GM18907 (cell line): ENCODE data around the gene OSCP1.

Source experiments
- ATAC-seq: cut with Tn5 transposase; IDR thresholded peaks from one replicate; pipeline ENCODE4 v1.9.1; 2021; ENCODE audit warnings: mild to moderate bottlenecking, moderate library complexity; ENCODE audit not compliant: unreplicated experiment

The OSCP1 gene

GRCh38 chr1:36475341-36475740 lies 25.1 kb upstream of the OSCP1 start:
- ATAC-seq: no peak

- ATAC-seq: no peak
Measured at GRCh38 chr1:36472656-36473055, 22.4 kb upstream of the OSCP1 start.

GRCh38 chr1:36471830-36472641 lies 21.8 kb upstream of the OSCP1 start:
- no peak for ATAC-seq

GRCh38 chr1:36469163-36469562 lies 18.9 kb upstream of the OSCP1 start:
- ATAC-seq: no peak

GRCh38 chr1:36467700-36468455 lies 17.6 kb upstream of the OSCP1 start:
- no peak for ATAC-seq

- no peak for ATAC-seq
Measured at GRCh38 chr1:36467027-36467410, 16.8 kb upstream of the OSCP1 start.

- no peak for ATAC-seq
Measured at GRCh38 chr1:36466370-36467026, 16.2 kb upstream of the OSCP1 start.

GRCh38 chr1:36465731-36466369 lies 15.6 kb upstream of the OSCP1 start:
- no peak for ATAC-seq

GRCh38 chr1:36464605-36465393 lies 14.5 kb upstream of the OSCP1 start:
- ATAC-seq: no peak

- peak; percentile 81 for ATAC-seq
Measured at GRCh38 chr1:36463803-36464604, 13.8 kb upstream of the OSCP1 start, which contains the start of gene MRPS15. TSS of gene MRPS15 (minus strand) at chr1:36464384. CDS start at chr1:36464275, 109 bp downstream.

- no peak for ATAC-seq
Measured at GRCh38 chr1:36463463-36463802, 13.2 kb upstream of the OSCP1 start.

GRCh38 chr1:36458910-36459309 lies 8.7 kb upstream of the OSCP1 start:
- no peak for ATAC-seq

- no peak for ATAC-seq
Measured at GRCh38 chr1:36457691-36458090, 7.4 kb upstream of the OSCP1 start.

GRCh38 chr1:36456391-36456928 lies 6.2 kb upstream of the OSCP1 start:
- no peak for ATAC-seq

GRCh38 chr1:36455386-36455785 lies 5.1 kb upstream of the OSCP1 start:
- no peak for ATAC-seq

GRCh38 chr1:36453600-36454388 lies 3.5 kb upstream of the OSCP1 start:
- ATAC-seq: no peak

- ATAC-seq: no peak
Measured at GRCh38 chr1:36453051-36453450, 2.8 kb upstream of the OSCP1 start.

- no peak for ATAC-seq
Measured at GRCh38 chr1:36450919-36451305, 661 bp upstream of the OSCP1 start.
